MM.1S (cell line): Measurements from ENCODE around the gene SOD3.
A peak's percentile ranks its signal among the peaks of the same experiment; 100 is the strongest.

Experiments used
- DNase-seq: peaks from one replicate; pipeline ENCODE4 v3.0.0-alpha.2; 2015
- H2AFZ ChIP-seq: fragments of 300-600 bp; sonication (generic); 2 replicates; pipeline ENCODE4 v1.6.0; 2016; ENCODE audit warnings: antibody characterized with exemption, low read length
- H3F3A ChIP-seq: fragments of 300-600 bp; sonication (generic); 2 replicates; pipeline ENCODE4 v1.6.1; 2016; ENCODE audit warnings: mild to moderate bottlenecking, antibody characterized with exemption, low read length, moderate library complexity, mixed read lengths; ENCODE audit not compliant: insufficient read depth
- H3K27ac ChIP-seq: fragments of 300-600 bp; sonication (generic); 2 replicates; pipeline ENCODE4 v1.5.1; 2016; ENCODE audit warnings: mild to moderate bottlenecking, low read length
- H3K27me3 ChIP-seq: fragments of 300-600 bp; sonication (generic); replicated peaks from 2 replicates; pipeline ENCODE4 v1.6.0; 2016; ENCODE audit warnings: low read length; ENCODE audit not compliant: insufficient read depth
- H3K36me3 ChIP-seq: fragments of 300-600 bp; sonication (generic); replicated peaks from 2 replicates; pipeline ENCODE4 v1.6.1; 2016; ENCODE audit warnings: mild to moderate bottlenecking, low read length, mixed read lengths; ENCODE audit not compliant: insufficient read depth
- H3K4me1 ChIP-seq: fragments of 300-600 bp; sonication (generic); 2 replicates; pipeline ENCODE4 v1.6.1; 2016; ENCODE audit warnings: low read length, mixed read lengths
- H3K4me2 ChIP-seq: fragments of 300-600 bp; sonication (generic); 2 replicates; pipeline ENCODE4 v1.6.0; 2016; ENCODE audit warnings: low read depth, low read length
- H3K4me3 ChIP-seq: fragments of 300-600 bp; sonication (generic); 2 replicates; pipeline ENCODE4 v1.5.1; 2016; ENCODE audit warnings: low read length, mixed read lengths
- H3K79me2 ChIP-seq: fragments of 300-600 bp; sonication (generic); 2 replicates; pipeline ENCODE4 v1.6.1; 2016; ENCODE audit warnings: mixed run types, low read length, mixed read lengths
- H3K9ac ChIP-seq: fragments of 300-600 bp; sonication (generic); 2 replicates; pipeline ENCODE4 v1.6.1; 2016; ENCODE audit warnings: low read length, mixed read lengths
- H3K9me2 ChIP-seq: fragments of 300-600 bp; sonication (generic); replicated peaks from 2 replicates; pipeline ENCODE4 v1.6.1; 2016; ENCODE audit warnings: mild to moderate bottlenecking, low read length, mixed read lengths; ENCODE audit not compliant: insufficient read depth
- H3K9me3 ChIP-seq: fragments of 300-600 bp; sonication (generic); replicated peaks from 2 replicates; pipeline ENCODE4 v1.6.1; 2016; ENCODE audit warnings: mild to moderate bottlenecking, low read length, mixed read lengths; ENCODE audit not compliant: insufficient read depth
- H4K20me1 ChIP-seq: fragments of 300-600 bp; sonication (generic); 2 replicates; pipeline ENCODE4 v1.6.1; 2016; ENCODE audit warnings: mild to moderate bottlenecking, low read length, moderate library complexity, mixed read lengths; ENCODE audit not compliant: insufficient read depth
- EZH2 ChIP-seq: fragments of 300-600 bp; sonication (generic); optimal IDR thresholded peaks from 2 replicates; pipeline ENCODE3; 2017; ENCODE audit warnings: low read depth, mild to moderate bottlenecking, antibody characterized with exemption, low read length, mixed read lengths
- EZH2phosphoT487 ChIP-seq: fragments of 300-600 bp; sonication (generic); IDR thresholded peaks from 2 replicates; pipeline ENCODE4 v1.6.1; 2018; ENCODE audit warnings: antibody characterized with exemption, low read length
- TF ChIP-seq, protein P1 (sequence below): fragments of 300-600 bp; sonication (generic); IDR thresholded peaks from 2 replicates; pipeline ENCODE4 v1.5.1; 2016; ENCODE audit warnings: antibody characterized with exemption, low read length, mixed read lengths

Gene SOD3

GRCh38 chr4:24794480-24794879 is 893 bp upstream of the SOD3 start:
- Histone ChIP-seq H3K4me2 (peak overlapping the region; percentile 46; the same call in 1 of the 2 replicates), H3K27me3 (no peaks in the 10 kb centered on the region), H3K27ac (no peak overlapping the region), H3K9me2 (no peaks in the 10 kb centered on the region), H4K20me1 (no peaks in the 10 kb centered on the region), H3K4me1 (peaks cover 5% of the 10 kb centered on the region; the same call in 1 of the 2 replicates), H3K36me3 (no peaks in the 10 kb centered on the region), H3F3A (0 out of 2 replicates have a peak, but pooled peaks cover 2% of the 10 kb centered on the region), H2AFZ (no peak overlapping the region), H3K4me3 (0 out of 2 replicates have a peak overlapping the region, but pooled peaks have one; percentile 8), H3K79me2 (no peaks in the 10 kb centered on the region), H3K9ac (no peak overlapping the region), H3K9me3 (no peaks in the 10 kb centered on the region)
- DNase-seq, result no peak
- TF ChIP-seq, protein P1, sequence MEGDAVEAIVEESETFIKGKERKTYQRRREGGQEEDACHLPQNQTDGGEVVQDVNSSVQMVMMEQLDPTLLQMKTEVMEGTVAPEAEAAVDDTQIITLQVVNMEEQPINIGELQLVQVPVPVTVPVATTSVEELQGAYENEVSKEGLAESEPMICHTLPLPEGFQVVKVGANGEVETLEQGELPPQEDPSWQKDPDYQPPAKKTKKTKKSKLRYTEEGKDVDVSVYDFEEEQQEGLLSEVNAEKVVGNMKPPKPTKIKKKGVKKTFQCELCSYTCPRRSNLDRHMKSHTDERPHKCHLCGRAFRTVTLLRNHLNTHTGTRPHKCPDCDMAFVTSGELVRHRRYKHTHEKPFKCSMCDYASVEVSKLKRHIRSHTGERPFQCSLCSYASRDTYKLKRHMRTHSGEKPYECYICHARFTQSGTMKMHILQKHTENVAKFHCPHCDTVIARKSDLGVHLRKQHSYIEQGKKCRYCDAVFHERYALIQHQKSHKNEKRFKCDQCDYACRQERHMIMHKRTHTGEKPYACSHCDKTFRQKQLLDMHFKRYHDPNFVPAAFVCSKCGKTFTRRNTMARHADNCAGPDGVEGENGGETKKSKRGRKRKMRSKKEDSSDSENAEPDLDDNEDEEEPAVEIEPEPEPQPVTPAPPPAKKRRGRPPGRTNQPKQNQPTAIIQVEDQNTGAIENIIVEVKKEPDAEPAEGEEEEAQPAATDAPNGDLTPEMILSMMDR, result no peak
- TF ChIP-seq EZH2 (no peak), EZH2phosphoT487 (no peak)

DNA sequence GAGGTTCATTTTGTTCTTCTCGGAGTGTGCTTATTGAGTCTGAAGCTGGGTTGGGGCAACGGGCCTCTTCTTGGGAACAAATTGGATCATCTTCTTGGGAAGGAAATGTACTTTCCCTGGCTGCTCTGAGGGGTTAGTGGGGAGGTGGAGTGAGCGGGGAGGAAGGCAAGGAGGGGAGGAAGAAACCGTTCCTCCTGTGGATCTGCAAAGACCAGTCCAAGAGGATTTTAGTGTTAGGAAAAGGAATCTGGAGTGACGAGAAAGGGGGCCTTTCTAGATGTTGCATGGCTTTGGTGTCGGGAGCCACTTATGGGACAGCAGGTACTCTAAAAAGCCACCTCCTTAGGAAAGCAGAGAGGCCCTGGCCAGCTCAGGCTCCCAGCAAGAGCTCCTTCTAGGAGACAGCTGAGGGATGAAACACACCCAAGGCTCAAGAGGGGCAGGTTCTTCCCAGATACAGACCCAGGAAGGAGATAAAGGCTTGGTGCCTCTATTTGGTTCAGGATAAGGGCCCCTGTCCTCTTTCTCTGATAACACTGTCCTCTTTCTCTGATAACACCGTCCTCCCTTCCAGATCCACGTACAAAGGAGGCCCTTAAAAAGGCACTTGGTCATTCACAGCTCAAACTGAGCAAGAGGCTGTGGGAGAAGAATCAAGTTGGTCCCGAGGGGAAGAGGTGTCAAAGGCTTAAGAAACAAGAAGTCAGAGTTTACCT is 451 bp downstream of the SOD3 start:
- Histone ChIP-seq H3K4me2 (no peak overlapping the region), H3K27me3 (no peaks in the 10 kb centered on the region), H3K9me3 (no peaks in the 10 kb centered on the region), H3K9me2 (no peaks in the 10 kb centered on the region), H3K4me3 (no peak overlapping the region), H3K27ac (no peak overlapping the region), H3K79me2 (no peaks in the 10 kb centered on the region), H3K4me1 (peaks cover 5% of the 10 kb centered on the region; the same call in 1 of the 2 replicates), H4K20me1 (no peaks in the 10 kb centered on the region), H3K9ac (no peak overlapping the region), H2AFZ (no peak overlapping the region), H3K36me3 (no peaks in the 10 kb centered on the region), H3F3A (0 out of 2 replicates have a peak, but pooled peaks cover 2% of the 10 kb centered on the region)
- no peak for TF ChIP-seq EZH2
- TF ChIP-seq EZH2phosphoT487, result no peak
- no peak for DNase-seq

GRCh38 chr4:24796620-24797019 is 1.2 kb downstream of the SOD3 start:
- H3K27me3 ChIP-seq, result no peaks in the 10 kb centered on the region
- H3K79me2 ChIP-seq, result no peaks in the 10 kb centered on the region
- no peak overlapping the region for H3K9ac ChIP-seq
- H3K4me2 ChIP-seq, result no peak overlapping the region
- 0 out of 2 replicates have a peak, but pooled peaks cover 2% of the 10 kb centered on the region for H3F3A ChIP-seq
- H4K20me1 ChIP-seq, result no peaks in the 10 kb centered on the region
- no peak overlapping the region for H3K4me3 ChIP-seq
- H3K27ac ChIP-seq, result no peak overlapping the region
- no peak overlapping the region for H2AFZ ChIP-seq
- DNase-seq, result no peak
- no peaks in the 10 kb centered on the region for H3K9me2 ChIP-seq
- H3K4me1 ChIP-seq, result peaks cover 5% of the 10 kb centered on the region; the same call in 1 of the 2 replicates
- no peaks in the 10 kb centered on the region for H3K36me3 ChIP-seq
- TF ChIP-seq EZH2phosphoT487 (no peak), EZH2 (no peak)
- TF ChIP-seq, protein P1, result no peak
- no peaks in the 10 kb centered on the region for H3K9me3 ChIP-seq
